ENCODE data around the gene SREK1. TPM values are rescaled to one million over a fixed set of nuclear protein-coding genes. Genes with fewer than 3 reads are reported as not detected.
A peak's percentile ranks its signal among the peaks of the same experiment; 100 is the strongest.

Gene SREK1
- total RNA-seq, 1 donor from 2014 or later: 66.1 TPM

- Mint-ChIP-seq H3K27ac (ENCODE audit: unreplicated experiment) (peak overlapping the region; percentile 98), H3K36me3 (ENCODE audit: low read depth, unreplicated experiment) (peaks cover 2% of the 10 kb centered on the region), H3K9me3 (ENCODE audit: unreplicated experiment) (no peaks in the 10 kb centered on the region), H3K27me3 (ENCODE audit: low read depth, unreplicated experiment) (no peaks in the 10 kb centered on the region), H3K4me3 (ENCODE audit: unreplicated experiment) (peak overlapping the region; percentile 97), H3K4me1 (ENCODE audit: low read depth, unreplicated experiment) (peaks cover 22% of the 10 kb centered on the region)
- DNase-seq (ENCODE audit: low read depth) (no peak), FAIRE-seq (no peak)
- peaks cover 55% of the 10 kb centered on the region for H3K79me2 ChIP-seq (ENCODE audit: insufficient read depth, low read length)
- H2AFZ ChIP-seq (ENCODE audit: low read depth, low read length): peak overlapping the region; percentile 95
- H3K27me3 ChIP-seq (ENCODE audit: insufficient read depth, low read length): no peaks in the 10 kb centered on the region
- H3K9me3 ChIP-seq (ENCODE audit: insufficient read depth, low read depth, low read length): no peaks in the 10 kb centered on the region
- peak overlapping the region; percentile 94 for H3K4me2 ChIP-seq (ENCODE audit: low read length)
- peaks cover 6% of the 10 kb centered on the region for H3K4me1 ChIP-seq (ENCODE audit: insufficient read depth, low read length)
- TF ChIP-seq, protein P1, sequence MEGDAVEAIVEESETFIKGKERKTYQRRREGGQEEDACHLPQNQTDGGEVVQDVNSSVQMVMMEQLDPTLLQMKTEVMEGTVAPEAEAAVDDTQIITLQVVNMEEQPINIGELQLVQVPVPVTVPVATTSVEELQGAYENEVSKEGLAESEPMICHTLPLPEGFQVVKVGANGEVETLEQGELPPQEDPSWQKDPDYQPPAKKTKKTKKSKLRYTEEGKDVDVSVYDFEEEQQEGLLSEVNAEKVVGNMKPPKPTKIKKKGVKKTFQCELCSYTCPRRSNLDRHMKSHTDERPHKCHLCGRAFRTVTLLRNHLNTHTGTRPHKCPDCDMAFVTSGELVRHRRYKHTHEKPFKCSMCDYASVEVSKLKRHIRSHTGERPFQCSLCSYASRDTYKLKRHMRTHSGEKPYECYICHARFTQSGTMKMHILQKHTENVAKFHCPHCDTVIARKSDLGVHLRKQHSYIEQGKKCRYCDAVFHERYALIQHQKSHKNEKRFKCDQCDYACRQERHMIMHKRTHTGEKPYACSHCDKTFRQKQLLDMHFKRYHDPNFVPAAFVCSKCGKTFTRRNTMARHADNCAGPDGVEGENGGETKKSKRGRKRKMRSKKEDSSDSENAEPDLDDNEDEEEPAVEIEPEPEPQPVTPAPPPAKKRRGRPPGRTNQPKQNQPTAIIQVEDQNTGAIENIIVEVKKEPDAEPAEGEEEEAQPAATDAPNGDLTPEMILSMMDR (IDR thresholded peaks at IDR 0.05; ENCODE audit: insufficient read depth, low read depth, low read length): no peak
- no peak for TF ChIP-seq EZH2 (IDR thresholded peaks at IDR 0.05; ENCODE audit: insufficient read depth, low read length)
- peak overlapping the region; percentile 99 for H3K27ac ChIP-seq (ENCODE audit: low read depth, low read length)
- peaks cover 48% of the 10 kb centered on the region for H4K20me1 ChIP-seq (ENCODE audit: insufficient read depth, low read length)
- peak overlapping the region; percentile 96 for H3K4me3 ChIP-seq (ENCODE audit: insufficient read depth, low read depth, low read length)
- H3K36me3 ChIP-seq (ENCODE audit: insufficient read depth, low read length): no peaks in the 10 kb centered on the region
- peak overlapping the region; percentile 96 for H3K9ac ChIP-seq (ENCODE audit: low read length)
Measured at GRCh38 chr5:66144834-66145390, 812 bp downstream of the SREK1 start.

DNA sequence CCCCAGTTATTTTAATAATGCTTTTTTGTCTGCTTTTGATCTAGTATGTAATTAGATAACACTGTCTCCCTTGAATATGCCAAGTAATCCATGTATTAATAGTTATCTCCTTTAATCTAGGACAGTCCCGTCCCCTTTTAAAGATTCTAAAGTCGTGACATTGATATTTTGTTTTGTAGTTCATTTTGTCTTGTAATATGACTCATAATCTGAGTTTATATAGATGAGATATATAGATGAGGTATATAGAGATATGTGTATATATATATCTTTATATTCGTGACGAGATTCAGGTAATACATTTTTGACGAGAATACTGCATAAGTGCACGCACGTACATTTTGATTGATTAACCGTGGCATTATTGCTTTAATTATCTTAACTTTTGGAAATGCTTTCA, 1.6 kb downstream of the SREK1 start:
- no peaks in the 10 kb centered on the region for H3K9me3 ChIP-seq (ENCODE audit: insufficient read depth, low read depth, low read length)
- peaks cover 6% of the 10 kb centered on the region for H3K4me1 ChIP-seq (ENCODE audit: insufficient read depth, low read length)
- H3K27ac ChIP-seq (ENCODE audit: low read depth, low read length): peak overlapping the region; percentile 99
- Mint-ChIP-seq H3K4me3 (ENCODE audit: unreplicated experiment) (peak overlapping the region; percentile 97), H3K36me3 (ENCODE audit: low read depth, unreplicated experiment) (no peaks in the 10 kb centered on the region), H3K9me3 (ENCODE audit: unreplicated experiment) (no peaks in the 10 kb centered on the region), H3K4me1 (ENCODE audit: low read depth, unreplicated experiment) (peaks cover 28% of the 10 kb centered on the region), H3K27me3 (ENCODE audit: low read depth, unreplicated experiment) (no peaks in the 10 kb centered on the region), H3K27ac (ENCODE audit: unreplicated experiment) (peak overlapping the region; percentile 85)
- DNase-seq (ENCODE audit: low read depth) (no peak), FAIRE-seq (no peak)
- H3K27me3 ChIP-seq (ENCODE audit: insufficient read depth, low read length): no peaks in the 10 kb centered on the region
- peak overlapping the region; percentile 94 for H3K4me2 ChIP-seq (ENCODE audit: low read length)
- TF ChIP-seq, protein P1 (IDR thresholded peaks at IDR 0.05; ENCODE audit: insufficient read depth, low read depth, low read length): no peak
- no peak for TF ChIP-seq EZH2 (IDR thresholded peaks at IDR 0.05; ENCODE audit: insufficient read depth, low read length)
- peak overlapping the region; percentile 96 for H3K4me3 ChIP-seq (ENCODE audit: insufficient read depth, low read depth, low read length)
- H3K9ac ChIP-seq (ENCODE audit: low read length): peak overlapping the region; percentile 96
- no peak overlapping the region for H2AFZ ChIP-seq (ENCODE audit: low read depth, low read length)
- no peaks in the 10 kb centered on the region for H3K36me3 ChIP-seq (ENCODE audit: insufficient read depth, low read length)
- H4K20me1 ChIP-seq (ENCODE audit: insufficient read depth, low read length): peaks cover 56% of the 10 kb centered on the region
- peaks cover 63% of the 10 kb centered on the region for H3K79me2 ChIP-seq (ENCODE audit: insufficient read depth, low read length)

- Mint-ChIP-seq H3K27ac (ENCODE audit: unreplicated experiment) (no peak overlapping the region), H3K9me3 (ENCODE audit: unreplicated experiment) (no peaks in the 10 kb centered on the region), H3K36me3 (ENCODE audit: low read depth, unreplicated experiment) (peaks cover 5% of the 10 kb centered on the region), H3K27me3 (ENCODE audit: low read depth, unreplicated experiment) (no peaks in the 10 kb centered on the region), H3K4me1 (ENCODE audit: low read depth, unreplicated experiment) (peaks cover 28% of the 10 kb centered on the region), H3K4me3 (ENCODE audit: unreplicated experiment) (no peak overlapping the region)
- H3K79me2 ChIP-seq (ENCODE audit: insufficient read depth, low read length): peaks cover 99% of the 10 kb centered on the region
- no peak for DNase-seq (ENCODE audit: low read depth)
- H3K9me3 ChIP-seq (ENCODE audit: insufficient read depth, low read depth, low read length): no peaks in the 10 kb centered on the region
- H3K27me3 ChIP-seq (ENCODE audit: insufficient read depth, low read length): no peaks in the 10 kb centered on the region
- TF ChIP-seq EZH2 (IDR thresholded peaks at IDR 0.05; ENCODE audit: insufficient read depth, low read length): no peak
- TF ChIP-seq, protein P1 (IDR thresholded peaks at IDR 0.05; ENCODE audit: insufficient read depth, low read depth, low read length): no peak
- H3K27ac ChIP-seq (ENCODE audit: low read depth, low read length): no peak overlapping the region
- no peaks in the 10 kb centered on the region for H3K4me1 ChIP-seq (ENCODE audit: insufficient read depth, low read length)
- no peak overlapping the region for H3K4me3 ChIP-seq (ENCODE audit: insufficient read depth, low read depth, low read length)
- FAIRE-seq: no peak
- no peak overlapping the region for H3K4me2 ChIP-seq (ENCODE audit: low read length)
- H2AFZ ChIP-seq (ENCODE audit: low read depth, low read length): no peak overlapping the region
- peaks cover 78% of the 10 kb centered on the region for H4K20me1 ChIP-seq (ENCODE audit: insufficient read depth, low read length)
- no peak overlapping the region for H3K9ac ChIP-seq (ENCODE audit: low read length)
- peaks cover 3% of the 10 kb centered on the region for H3K36me3 ChIP-seq (ENCODE audit: insufficient read depth, low read length)
Measured at GRCh38 chr5:66149950-66150349, 5.8 kb downstream of the SREK1 start.

All from astrocyte (in vitro differentiated cells and primary cell).